IMR-90 (cell line): ENCODE measurements around the gene THPO.

Experiments used
- CTCF ChIP-seq: conservative IDR thresholded peaks from 2 replicates; pipeline ENCODE4 v1.5.1; 2012; ENCODE audit warnings: mild to moderate bottlenecking, low read depth, low read length, improper control_type of control experiment
- ELK1 ChIP-seq: fragments of 150-350 bp; IDR thresholded peaks from 2 replicates; pipeline ENCODE4 v1.6.1; 2016; ENCODE audit warnings: low read depth, mild to moderate bottlenecking, low read length, moderate library complexity, borderline replicate concordance
- POLR2A ChIP-seq: IDR thresholded peaks from 2 replicates; pipeline ENCODE4 v1.6.1; 2012; ENCODE audit warnings: mild to moderate bottlenecking, low read depth, low read length
- RCOR1 ChIP-seq: IDR thresholded peaks from 2 replicates; pipeline ENCODE4 v1.6.1; 2012; ENCODE audit warnings: mild to moderate bottlenecking, low read length, improper control_type of control experiment; ENCODE audit not compliant: insufficient replicate concordance
- RFX5 ChIP-seq: IDR thresholded peaks from 2 replicates; pipeline ENCODE4 v1.8.0; 2012; ENCODE audit warnings: low read depth, mild to moderate bottlenecking, low read length, moderate library complexity

GRCh38 chr3:184383033-184383740 lies 5.2 kb upstream of the THPO start:
- TF ChIP-seq CTCF = no peak
- no peak for TF ChIP-seq ELK1
- TF ChIP-seq POLR2A = no peak
- no peak for TF ChIP-seq RFX5
- no peak for TF ChIP-seq RCOR1
